SK-N-SH treated with all-trans-retinoic acid at 6 μM for 48 hours (cell line): ENCODE data around the gene LRRC9.

Experiments used
- ATAC-seq: fragments of 200-7000 bp; cut with Tn5 transposase; 3 replicates; pipeline ENCODE4 v1.9.1; 2020; ENCODE audit warnings: mild to moderate bottlenecking, moderate library complexity
- ARNTL ChIP-seq: fragments of 450-650 bp; formaldehyde crosslinking; IDR thresholded peaks from 2 replicates; pipeline ENCODE4 v1.5.0; 2020; ENCODE audit warnings: low read depth, mild to moderate bottlenecking, moderate library complexity, borderline replicate concordance
- BACH2 ChIP-seq: fragments of 250-450 bp; sonication (Bioruptor Pico); IDR thresholded peaks from 2 replicates; pipeline ENCODE4 v1.9.0; 2021; ENCODE audit warnings: mild to moderate bottlenecking, borderline replicate concordance
- CREB5 ChIP-seq: fragments of 250-450 bp; sonication (Bioruptor Pico); IDR thresholded peaks from 2 replicates; pipeline ENCODE4 v1.5.1; 2020; ENCODE audit warnings: low read depth, mild to moderate bottlenecking, moderate library complexity
- CSDC2 ChIP-seq: fragments of 250-450 bp; sonication (Bioruptor Pico); IDR thresholded peaks from 2 replicates; pipeline ENCODE4 v1.5.0; 2020; ENCODE audit warnings: mild to moderate bottlenecking, moderate library complexity
- CSRNP3 ChIP-seq: fragments of 250-450 bp; sonication (Bioruptor Pico); IDR thresholded peaks from 2 replicates; pipeline ENCODE4 v1.5.1; 2021; ENCODE audit warnings: mild to moderate bottlenecking, moderate library complexity
- ESRRG ChIP-seq: fragments of 250-450 bp; sonication (Bioruptor Pico); IDR thresholded peaks from 2 replicates; pipeline ENCODE4 v1.6.1; 2021; ENCODE audit warnings: mild to moderate bottlenecking
- GLIS3 ChIP-seq: fragments of 250-450 bp; sonication (Bioruptor Pico); IDR thresholded peaks from 2 replicates; pipeline ENCODE4 v1.5.0; 2020; ENCODE audit warnings: mild to moderate bottlenecking, moderate library complexity
- OSR1 ChIP-seq: fragments of 250-450 bp; sonication (Bioruptor Pico); IDR thresholded peaks from 2 replicates; pipeline ENCODE4 v1.8.0; 2022; ENCODE audit warnings: moderate library complexity, mild to moderate bottlenecking, inconsistent platforms
- PATZ1 ChIP-seq: fragments of 250-450 bp; sonication (Bioruptor Pico); IDR thresholded peaks from 2 replicates; pipeline ENCODE4 v1.8.0; 2020; ENCODE audit warnings: mild to moderate bottlenecking, moderate library complexity, borderline replicate concordance
- PPARA ChIP-seq: fragments of 250-450 bp; sonication (Bioruptor Pico); IDR thresholded peaks from 2 replicates; pipeline ENCODE4 v1.5.0; 2020; ENCODE audit warnings: mild to moderate bottlenecking, borderline replicate concordance
- RARB ChIP-seq: fragments of 250-450 bp; sonication (Bioruptor Pico); IDR thresholded peaks from 2 replicates; pipeline ENCODE4 v1.8.0; 2021; ENCODE audit warnings: mild to moderate bottlenecking, moderate library complexity
- SNAI2 ChIP-seq: fragments of 250-450 bp; sonication (Bioruptor Pico); IDR thresholded peaks from 2 replicates; pipeline ENCODE4 v1.5.0; 2020; ENCODE audit warnings: mild to moderate bottlenecking, moderate library complexity
- TCF4 ChIP-seq: fragments of 250-450 bp; sonication (Bioruptor Pico); IDR thresholded peaks from 2 replicates; pipeline ENCODE4 v1.8.0; 2021; ENCODE audit warnings: mild to moderate bottlenecking, moderate library complexity, borderline replicate concordance
- TOX ChIP-seq: fragments of 250-450 bp; sonication (Bioruptor Pico); IDR thresholded peaks from 2 replicates; pipeline ENCODE4 v1.8.0; 2021; ENCODE audit warnings: mild to moderate bottlenecking, moderate library complexity, borderline replicate concordance
- TSHZ2 ChIP-seq: fragments of 250-450 bp; sonication (Bioruptor Pico); IDR thresholded peaks from 2 replicates; pipeline ENCODE4 v1.5.0; 2020; ENCODE audit warnings: mild to moderate bottlenecking, moderate library complexity
- ZC3H10 ChIP-seq: fragments of 250-450 bp; sonication (Bioruptor Pico); IDR thresholded peaks from 2 replicates; pipeline ENCODE4 v1.5.1; 2021; ENCODE audit warnings: mild to moderate bottlenecking, moderate library complexity
- ZFP3 ChIP-seq: fragments of 250-450 bp; sonication (Bioruptor Pico); IDR thresholded peaks from 2 replicates; pipeline ENCODE4 v1.5.0; 2020; ENCODE audit warnings: mild to moderate bottlenecking, moderate library complexity
- ZNF565 ChIP-seq: fragments of 450-650 bp; formaldehyde crosslinking; conservative IDR thresholded peaks from 2 replicates; pipeline ENCODE4 v1.5.0; 2020; ENCODE audit warnings: low read depth, mild to moderate bottlenecking, moderate library complexity
- ZNF70 ChIP-seq: fragments of 450-650 bp; formaldehyde crosslinking; IDR thresholded peaks from 2 replicates; pipeline ENCODE4 v1.5.0; 2020; ENCODE audit warnings: mild to moderate bottlenecking, moderate library complexity
- ZNF8 ChIP-seq: fragments of 450-650 bp; formaldehyde crosslinking; IDR thresholded peaks from 2 replicates; pipeline ENCODE4 v1.5.0; 2020; ENCODE audit warnings: mild to moderate bottlenecking, moderate library complexity
- TF ChIP-seq, protein P1 (sequence below): fragments of 250-450 bp; sonication (Bioruptor Pico); IDR thresholded peaks from 2 replicates; pipeline ENCODE4 v1.8.0; 2021; ENCODE audit warnings: low read depth, mild to moderate bottlenecking, moderate library complexity, borderline replicate concordance

Gene LRRC9

DNA sequence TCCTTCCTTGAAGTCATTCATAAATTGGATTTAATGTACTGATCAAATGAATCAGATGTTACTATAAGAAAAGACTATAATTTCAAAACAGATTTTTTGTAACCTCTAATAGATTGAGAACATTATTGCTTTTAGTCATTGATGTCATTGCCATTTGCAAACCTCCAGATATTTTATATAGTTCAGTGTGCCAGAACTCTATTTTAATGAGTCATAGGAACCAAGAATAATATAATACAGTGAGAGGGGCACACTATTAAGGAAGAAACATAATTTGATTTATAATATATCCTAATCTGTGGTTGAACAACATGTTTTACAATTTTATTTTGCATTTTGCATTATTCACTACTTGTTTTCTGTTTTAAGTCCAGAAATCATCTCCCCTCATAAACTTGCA, 78.0 kb downstream of the LRRC9 start:
- ATAC-seq: no peak

DNA sequence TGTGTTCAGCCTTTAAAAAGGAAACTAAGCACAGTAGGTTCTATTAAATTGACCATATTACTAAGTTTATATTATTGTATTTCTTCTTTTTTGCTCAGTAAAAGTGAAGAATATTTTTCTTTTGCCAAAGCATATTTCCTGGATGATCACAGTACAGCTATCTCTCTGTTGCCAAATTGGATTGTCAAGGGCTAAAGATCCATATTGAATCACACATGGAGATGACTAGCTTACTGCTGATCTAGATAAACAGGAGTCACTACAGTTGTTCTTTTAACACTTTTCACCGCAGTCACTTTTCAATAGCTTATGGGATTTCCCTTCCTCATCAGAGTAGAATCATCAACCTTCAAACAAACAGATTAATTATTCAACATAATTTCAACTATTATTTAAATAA, 78.6 kb downstream of the LRRC9 start:
- no peak for ATAC-seq
- no peak for TF ChIP-seq ZNF8 (CRISPR knock-in tag)
- no peak for TF ChIP-seq ESRRG (CRISPR knock-in tag)

More for the DNA sequence above, 78.0 kb downstream of the LRRC9 start:
- TF ChIP-seq PPARA (CRISPR knock-in tag) (no peak), TOX (CRISPR knock-in tag) (no peak), CSRNP3 (CRISPR knock-in tag) (no peak), ZNF70 (CRISPR knock-in tag) (no peak), PATZ1 (CRISPR knock-in tag) (no peak), ZNF565 (CRISPR knock-in tag) (no peak), RARB (CRISPR knock-in tag) (no peak), ARNTL (no peak), TCF4 (no peak), SNAI2 (no peak), ZC3H10 (no peak), OSR1 (CRISPR knock-in tag) (no peak), GLIS3 (no peak), ZFP3 (CRISPR knock-in tag) (no peak), CSDC2 (CRISPR knock-in tag) (no peak), TSHZ2 (CRISPR knock-in tag) (no peak), CREB5 (CRISPR knock-in tag) (no peak), BACH2 (CRISPR knock-in tag) (no peak)

GRCh38 chr14:60002819-60003492, 83.0 kb downstream of the LRRC9 start:
- TF ChIP-seq, protein P1, sequence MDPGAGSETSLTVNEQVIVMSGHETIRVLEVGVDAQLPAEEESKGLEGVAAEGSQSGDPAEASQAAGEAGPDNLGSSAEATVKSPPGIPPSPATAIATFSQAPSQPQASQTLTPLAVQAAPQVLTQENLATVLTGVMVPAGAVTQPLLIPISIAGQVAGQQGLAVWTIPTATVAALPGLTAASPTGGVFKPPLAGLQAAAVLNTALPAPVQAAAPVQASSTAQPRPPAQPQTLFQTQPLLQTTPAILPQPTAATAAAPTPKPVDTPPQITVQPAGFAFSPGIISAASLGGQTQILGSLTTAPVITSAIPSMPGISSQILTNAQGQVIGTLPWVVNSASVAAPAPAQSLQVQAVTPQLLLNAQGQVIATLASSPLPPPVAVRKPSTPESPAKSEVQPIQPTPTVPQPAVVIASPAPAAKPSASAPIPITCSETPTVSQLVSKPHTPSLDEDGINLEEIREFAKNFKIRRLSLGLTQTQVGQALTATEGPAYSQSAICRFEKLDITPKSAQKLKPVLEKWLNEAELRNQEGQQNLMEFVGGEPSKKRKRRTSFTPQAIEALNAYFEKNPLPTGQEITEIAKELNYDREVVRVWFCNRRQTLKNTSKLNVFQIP (CRISPR knock-in tag): no peak
- TF ChIP-seq, all 23 proteins: peak for 0
- no peak for ATAC-seq

GRCh38 chr14:60003991-60004390, 84.0 kb downstream of the LRRC9 start:
- no peak for ATAC-seq
- TF ChIP-seq TOX (CRISPR knock-in tag) (no peak), ESRRG (CRISPR knock-in tag) (no peak)
